Ecto neural progenitor cell (in vitro differentiated cells): ENCODE results near the gene KLRG1.

Experiments
- DNase-seq: peaks from one replicate; pipeline ENCODE4 v3.0.0-alpha.2; 2018; ENCODE audit warnings: low spot score

The KLRG1 gene

GRCh38 chr12:9041321-9041720, 52.0 kb downstream of the KLRG1 start:
- DNase-seq: no peak

GRCh38 chr12:9043766-9044165, 54.4 kb downstream of the KLRG1 start:
- no peak for DNase-seq

DNA sequence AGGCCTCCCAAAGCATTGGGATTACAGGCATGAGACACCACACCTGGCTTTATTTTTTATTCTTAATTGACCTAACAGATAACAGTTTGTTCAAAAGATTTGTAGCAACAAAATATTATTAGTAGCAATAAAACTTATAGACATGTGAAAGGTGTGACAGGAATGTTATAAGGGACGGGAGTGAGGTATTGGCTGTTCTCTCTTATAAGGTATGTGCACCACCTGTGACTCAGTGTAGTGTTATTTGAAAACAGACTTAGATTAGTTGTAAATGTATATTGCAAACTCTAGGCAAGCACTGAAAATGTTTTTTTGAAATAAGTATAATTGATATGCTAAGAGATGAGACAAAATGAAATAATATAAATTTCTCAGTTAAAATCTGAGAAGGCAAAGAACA, 57.8 kb downstream of the KLRG1 start:
- DNase-seq: no peak

GRCh38 chr12:9048930-9049329, 59.6 kb downstream of the KLRG1 start:
- DNase-seq: no peak

DNA sequence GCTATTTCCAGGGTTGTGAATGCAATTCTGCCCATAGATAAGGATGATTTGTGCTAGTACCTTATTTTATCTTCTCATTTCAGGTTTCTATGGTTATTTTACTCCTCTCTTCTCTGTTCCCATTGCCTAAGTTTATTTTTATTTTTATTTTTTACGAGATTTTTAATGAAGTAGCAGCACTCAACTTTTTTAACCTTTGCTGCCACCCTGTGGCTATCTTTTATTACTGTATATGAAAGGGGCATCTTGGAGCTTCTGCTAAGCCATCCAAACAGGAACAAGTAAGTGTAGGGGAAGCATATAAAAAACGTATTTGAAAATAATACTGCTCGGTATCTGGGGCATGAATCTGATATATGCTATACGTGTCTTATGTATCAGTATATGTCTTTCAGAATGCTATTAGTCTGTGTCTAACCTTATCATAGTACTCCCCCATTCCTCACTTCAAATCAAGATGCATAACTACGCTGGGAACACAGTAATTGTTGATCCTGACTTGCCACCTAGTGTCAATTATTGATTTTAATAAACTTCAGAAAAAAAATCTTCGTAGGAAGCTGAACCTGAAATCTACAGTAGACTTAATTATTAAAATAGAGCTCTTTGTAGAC, 60.3 kb downstream of the KLRG1 start:
- DNase-seq: no peak

DNA sequence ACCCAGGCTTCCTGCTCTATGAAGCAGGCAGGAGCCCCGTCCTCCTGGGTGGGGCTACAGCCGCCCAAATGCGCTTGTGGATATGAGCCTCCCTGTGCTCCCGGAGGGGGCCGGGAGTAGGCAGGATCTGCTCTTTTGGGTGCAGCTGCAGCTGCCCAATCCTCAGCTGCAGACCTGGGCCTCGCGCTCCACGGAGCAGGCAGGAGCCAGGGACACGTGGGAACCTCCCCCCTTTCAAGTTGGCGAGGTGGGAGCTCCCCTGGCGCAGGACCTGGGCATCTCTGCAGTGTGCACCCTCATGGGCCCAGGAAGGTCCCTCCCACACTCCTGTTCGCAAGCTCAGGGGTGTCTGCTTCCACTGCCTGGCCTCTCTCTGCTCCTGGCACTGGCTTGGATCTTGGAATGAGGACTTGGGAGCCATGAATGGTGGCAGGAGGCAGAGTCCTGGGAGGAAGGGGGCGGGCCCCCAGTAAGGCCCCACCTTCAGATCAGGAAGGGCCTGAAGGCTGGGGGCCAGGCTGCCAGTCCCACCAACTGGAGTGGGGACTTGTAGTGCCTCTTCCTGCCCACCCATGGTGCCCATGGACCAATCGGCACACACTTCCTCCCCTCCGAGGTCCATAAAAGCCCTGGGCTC, 61.3 kb downstream of the KLRG1 start:
- DNase-seq: no peak

DNA sequence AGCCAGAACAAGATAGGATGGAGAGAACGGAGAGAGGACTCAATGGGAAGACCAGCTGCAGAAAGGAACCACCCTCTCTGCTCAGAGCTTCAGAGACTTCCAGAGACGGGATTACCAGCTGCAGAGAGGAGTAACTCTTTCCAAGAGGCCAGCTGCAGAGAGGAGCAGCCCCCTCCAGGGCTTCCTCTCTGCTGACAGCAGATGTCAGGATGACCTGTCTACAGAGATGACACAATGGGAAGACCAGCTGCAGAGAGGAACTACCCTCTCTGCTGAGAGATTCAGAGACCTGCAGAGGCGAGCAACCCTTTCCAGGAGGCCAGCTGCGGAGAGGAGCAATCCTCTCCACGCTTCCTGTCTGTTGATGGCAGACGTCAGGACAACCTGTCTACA, 61.8 kb downstream of the KLRG1 start:
- DNase-seq: no peak

DNA sequence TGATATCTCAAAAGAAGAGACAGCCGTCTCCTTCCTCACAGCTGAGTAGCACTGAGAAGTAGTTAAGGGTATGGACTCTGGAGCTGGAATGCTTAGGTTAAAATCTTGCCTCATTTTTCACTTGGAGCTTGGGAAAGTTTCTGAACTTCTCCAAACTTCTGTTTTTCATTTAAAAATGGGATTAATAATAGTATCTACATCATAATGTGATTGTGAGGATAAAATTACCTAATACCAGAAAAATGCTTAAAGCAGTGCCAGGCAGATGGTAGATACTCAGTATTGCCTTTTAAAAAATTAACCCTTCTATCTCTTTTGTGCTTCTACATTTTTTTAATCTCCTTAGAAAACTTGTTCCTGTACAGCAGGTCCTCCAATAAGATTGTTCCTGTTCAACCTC, 63.3 kb downstream of the KLRG1 start:
- no peak for DNase-seq
